GM23338 (cell line): Measurements from ENCODE around the gene PIM3.

Source experiments
- CTCF ChIP-seq, 2 experiments: fragments of 200-600 bp in 1 of 2; sonication (generic) in 1 of 2; conservative IDR thresholded peaks; 2 replicates each; pipeline versions ENCODE4 v1.5.1 to v1.6.1; 2016 to 2017; ENCODE audit warnings: antibody characterized with exemption in 2 of 2, low read depth in 2 of 2, mild to moderate bottlenecking in 2 of 2, moderate library complexity in 1 of 2
- ETS1 ChIP-seq: IDR thresholded peaks from 2 replicates; pipeline ENCODE4 v1.6.1; 2016; ENCODE audit warnings: antibody characterized with exemption
- EZH2 ChIP-seq: fragments of 200-600 bp; sonication (generic); IDR thresholded peaks from one replicate; pipeline ENCODE4 v1.8.0; 2017; ENCODE audit warnings: antibody characterized with exemption, mild to moderate bottlenecking, low read depth; ENCODE audit not compliant: unreplicated experiment
- EZH2phosphoT487 ChIP-seq: fragments of 200-600 bp; sonication (generic); IDR thresholded peaks from one replicate; pipeline ENCODE4 v1.8.1; 2018; ENCODE audit warnings: antibody characterized with exemption; ENCODE audit not compliant: unreplicated experiment
- NANOG ChIP-seq: IDR thresholded peaks from 2 replicates; pipeline ENCODE4 v1.6.1; 2016; ENCODE audit warnings: antibody characterized with exemption, borderline replicate concordance
- POLR2AphosphoS5 ChIP-seq: IDR thresholded peaks from 2 replicates; pipeline ENCODE4 v1.6.1; 2016; ENCODE audit warnings: antibody characterized with exemption, low read depth
- REST ChIP-seq: IDR thresholded peaks from one replicate; pipeline ENCODE4 v1.6.1; 2018; ENCODE audit warnings: antibody characterized with exemption; ENCODE audit not compliant: unreplicated experiment
- STAT1 ChIP-seq: IDR thresholded peaks from one replicate; pipeline ENCODE4 v1.6.1; 2016; ENCODE audit warnings: antibody characterized with exemption; ENCODE audit not compliant: unreplicated experiment

- TF ChIP-seq CTCF (conservative IDR thresholded peaks at IDR 0.05; ENCODE audit: low read depth in 2 of 2) (no peak), EZH2 (no peak), ETS1 (no peak), POLR2AphosphoS5 (no peak), STAT1 (no peak), EZH2phosphoT487 (no peak), REST (no peak), NANOG (no peak)
Observed at GRCh38 chr22:49922484-49922883, 38.1 kb upstream of the PIM3 start.
